ENCODE results near the gene LINGO4.
A peak's percentile ranks its signal among the peaks of the same experiment; 100 is the strongest.

LINGO4 gene

GRCh38 chr1:151832318-151832980, 27.2 kb upstream of the LINGO4 start:
- H3K4me3 ChIP-seq (ENCODE audit: low read depth, low read length) = no peak overlapping the region
- peaks cover 2% of the 10 kb centered on the region for H3K4me1 ChIP-seq (ENCODE audit: control insufficient read depth, insufficient read depth, low read length)
- no peak for TF ChIP-seq YY1 (tag by site-specific recombination; IDR thresholded peaks at IDR 0.05)
- TF ChIP-seq ZNF677 (tag by site-specific recombination; IDR thresholded peaks at IDR 0.05) = no peak
- TF ChIP-seq ZNF624 (tag by site-specific recombination; IDR thresholded peaks at IDR 0.05) = no peak
- TF ChIP-seq ZBTB48 (tag by site-specific recombination; IDR thresholded peaks at IDR 0.05) = peak; percentile 58; the same call in 1 of the 2 replicates
- no peak for TF ChIP-seq HOXD13 (CRISPR knock-in tag; IDR thresholded peaks at IDR 0.05; ENCODE audit: borderline replicate concordance)
- no peak for TF ChIP-seq ZNF580 (tag by site-specific recombination; IDR thresholded peaks at IDR 0.05)
- peak; percentile 94 for TF ChIP-seq ZBTB17 (tag by site-specific recombination; IDR thresholded peaks at IDR 0.05)
- TF ChIP-seq ZNF391 (tag by site-specific recombination; IDR thresholded peaks at IDR 0.05; ENCODE audit: borderline replicate concordance, low read depth) = no peak
- TF ChIP-seq ZIC2 (tag by site-specific recombination; IDR thresholded peaks at IDR 0.05) = peak; percentile 62
- no peak for TF ChIP-seq ZSCAN4 (tag by site-specific recombination; IDR thresholded peaks at IDR 0.05)
- TF ChIP-seq GLIS1 (tag by site-specific recombination; IDR thresholded peaks at IDR 0.05) = no peak
- CTCF ChIA-PET = interaction anchor here (0.5 to 1.0 kb wide), 3 partner anchors 69 to 1555 kb away, joined by 4 to 5 read pairs (median 5); partner anchors contain the start of gene MRPL9
- no peaks in the 10 kb centered on the region for H3K9me3 ChIP-seq (ENCODE audit: control insufficient read depth, insufficient read depth, low read depth, low read length)
- POLR2A ChIA-PET = no interaction called here
- no peak overlapping the region for H3K27ac ChIP-seq (ENCODE audit: extremely low read depth, low read depth, low read length)
- no peaks in the 10 kb centered on the region for H3K36me3 ChIP-seq (ENCODE audit: control insufficient read depth in 2 of 2, insufficient read depth in 1 of 2, low read length in 2 of 2)

GRCh38 chr1:151831605-151832004, 26.4 kb upstream of the LINGO4 start, which contains the start of gene RORC:
Gene RORC, minus strand, starts transcription at chr1:151831802. Its CDS starts 38 bp downstream, at chr1:151831764.
- TF ChIP-seq ZIC2 (tag by site-specific recombination; IDR thresholded peaks at IDR 0.05) (peak; percentile 22; the same call in 1 of the 2 replicates), SP3 (tag by site-specific recombination; IDR thresholded peaks at IDR 0.05) (0 out of 2 replicates have a peak, but pooled peaks have one; percentile 10), GLIS2 (tag by site-specific recombination; IDR thresholded peaks at IDR 0.05) (0 out of 2 replicates have a peak, but pooled peaks have one; percentile 17), GLIS1 (tag by site-specific recombination; IDR thresholded peaks at IDR 0.05) (peak; percentile 79), ZNF10 (tag by site-specific recombination; IDR thresholded peaks at IDR 0.05) (no peak), ZBTB17 (tag by site-specific recombination; IDR thresholded peaks at IDR 0.05) (peak; percentile 78; the same call in 1 of the 2 replicates), ZNF121 (tag by site-specific recombination; IDR thresholded peaks at IDR 0.05) (no peak), KLF17 (tag by site-specific recombination; IDR thresholded peaks at IDR 0.05) (0 out of 2 replicates have a peak, but pooled peaks have one; percentile 17), ZNF48 (tag by site-specific recombination; IDR thresholded peaks at IDR 0.05) (no peak), ZFP3 (tag by site-specific recombination; IDR thresholded peaks at IDR 0.05; ENCODE audit: low read depth) (no peak), ZNF292 (tag by site-specific recombination; IDR thresholded peaks at IDR 0.05; ENCODE audit: borderline replicate concordance, low read depth) (no peak), SP2 (tag by site-specific recombination; IDR thresholded peaks at IDR 0.05) (peak; percentile 37; the same call in 1 of the 2 replicates)
- CTCF ChIA-PET = interaction anchor here (1.0 kb wide), 1 partner anchor 238 kb away, joined by 5 read pairs; no protein-coding TSS in a partner anchor

More at GRCh38 chr1:151831605-151832004, 26.4 kb upstream of the LINGO4 start, which contains the start of gene RORC:
- Histone ChIP-seq H3K27ac (ENCODE audit: extremely low read depth, low read depth, low read length) (no peak within 1 kb of the TSS), H3K4me1 (ENCODE audit: control insufficient read depth, insufficient read depth, low read length) (peaks cover 2% of the 10 kb centered on the region), H3K4me3 (ENCODE audit: low read depth, low read length) (no peak within 1 kb of the TSS), H3K36me3 (ENCODE audit: control insufficient read depth in 2 of 2, insufficient read depth in 1 of 2, low read length in 2 of 2) (no peaks in the 10 kb centered on the region), H3K9me3 (ENCODE audit: control insufficient read depth, insufficient read depth, low read depth, low read length) (no peaks in the 10 kb centered on the region)
- POLR2A ChIA-PET = no interaction called here

All from HEK293 (cell line).